HL-60/S4 treated with phorbol 12-myristate 13-acetate at 8.2 ng/mL for 4 days and 3 days (cell line): ENCODE data around the gene RING1.
"Not testable (repeated sequence)": the region's sequence is repeated elsewhere in the genome, so short reads cannot be mapped to it uniquely, and the experiment has no call there.

Experiments
- in situ Hi-C: fragments of 300-500 bp; cut with MboI; formaldehyde crosslinking; loops from 2 replicates; pipeline ENCODE4 v1.15.0; 2022; ENCODE audit warnings: low sequenced_read_pairs

Gene RING1

GRCh38 chr6:33205191-33206026 is 2.9 kb upstream of the RING1 start:
- in situ Hi-C loops = no loop called here

GRCh38 chr6:33206027-33206863 is 2.1 kb upstream of the RING1 start:
- in situ Hi-C loops = no loop called here

GRCh38 chr6:33206864-33207551 is 1.3 kb upstream of the RING1 start:
- in situ Hi-C loops = no loop called here

- in situ Hi-C loops = no loop called here
These were observed 679 bp upstream of the RING1 start for GRCh38 chr6:33207552-33208090.

GRCh38 chr6:33209856-33210255 is 1.6 kb downstream of the RING1 start:
- in situ Hi-C loops = no loop called here

GRCh38 chr6:33211136-33211535 is 2.8 kb downstream of the RING1 start:
- in situ Hi-C loops = no loop called here

- in situ Hi-C loops = no loop called here
These were observed 3.5 kb downstream of the RING1 start for GRCh38 chr6:33211666-33212422.

GRCh38 chr6:33212857-33213165 is 4.5 kb downstream of the RING1 start:
- in situ Hi-C loops = no loop called here

GRCh38 chr6:33213166-33213988 is 5.1 kb downstream of the RING1 start:
- in situ Hi-C loops = no loop called here

GRCh38 chr6:33213989-33214335 is 5.7 kb downstream of the RING1 start:
- in situ Hi-C loops = no loop called here

GRCh38 chr6:33215271-33216116 is 7.2 kb downstream of the RING1 start:
- in situ Hi-C loops = no loop called here

- in situ Hi-C loops = no loop called here
These were observed 7.9 kb downstream of the RING1 start for GRCh38 chr6:33216117-33216649.

GRCh38 chr6:33217246-33217645 is 8.9 kb downstream of the RING1 start:
- in situ Hi-C loops = no loop called here

GRCh38 chr6:33217681-33218080 is 9.4 kb downstream of the RING1 start:
- in situ Hi-C loops = no loop called here

- in situ Hi-C loops = not testable (repeated sequence)
These were observed 18.3 kb downstream of the RING1 start for GRCh38 chr6:33226503-33227120.

- in situ Hi-C loops = no loop called here
These were observed 26.9 kb downstream of the RING1 start for GRCh38 chr6:33235221-33235634.

GRCh38 chr6:33236328-33236727 is 28.0 kb downstream of the RING1 start:
- in situ Hi-C loops = no loop called here

- in situ Hi-C loops = no loop called here
These were observed 28.6 kb downstream of the RING1 start for GRCh38 chr6:33236852-33237251.
